ENCODE data around the gene RPUSD3.
A peak's percentile ranks its signal among the peaks of the same experiment; 100 is the strongest.

RPUSD3 gene

DNA sequence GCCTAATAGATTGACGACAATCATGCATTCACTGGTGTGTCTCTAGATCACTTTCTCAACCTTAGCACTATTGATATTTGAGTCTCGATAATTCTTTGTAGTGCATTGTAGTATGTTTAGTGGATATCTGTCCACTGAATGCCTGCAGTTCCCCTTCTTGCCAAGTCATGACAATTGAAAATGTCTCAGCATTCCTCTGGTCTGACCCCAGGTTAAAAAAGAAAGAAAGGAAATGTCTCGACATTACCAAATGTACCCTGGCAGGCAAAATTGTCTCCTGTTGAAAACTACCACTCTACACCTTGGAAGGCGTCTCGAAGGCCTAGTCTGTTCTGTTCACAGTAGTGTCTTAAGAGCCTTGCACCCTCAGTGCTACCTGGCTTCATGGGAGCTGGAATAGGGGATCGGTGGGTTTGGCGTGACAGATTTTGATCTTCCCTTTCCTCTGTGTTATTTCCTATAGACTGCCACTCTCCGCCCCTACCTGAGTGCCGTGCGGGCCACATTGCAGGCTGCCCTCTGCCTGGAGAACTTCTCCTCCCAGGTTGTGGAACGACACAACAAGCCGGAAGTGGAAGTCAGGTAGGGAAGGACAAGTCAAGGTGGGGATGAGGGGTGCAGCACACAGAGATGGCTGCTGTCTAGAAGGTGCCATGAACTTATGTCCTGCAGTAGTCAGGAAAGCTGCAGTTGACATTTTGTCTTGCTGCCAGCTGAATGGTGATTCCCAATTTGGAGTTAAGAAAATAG, 46.4 kb downstream of the RPUSD3 start:
- TF ChIP-seq, protein P1, sequence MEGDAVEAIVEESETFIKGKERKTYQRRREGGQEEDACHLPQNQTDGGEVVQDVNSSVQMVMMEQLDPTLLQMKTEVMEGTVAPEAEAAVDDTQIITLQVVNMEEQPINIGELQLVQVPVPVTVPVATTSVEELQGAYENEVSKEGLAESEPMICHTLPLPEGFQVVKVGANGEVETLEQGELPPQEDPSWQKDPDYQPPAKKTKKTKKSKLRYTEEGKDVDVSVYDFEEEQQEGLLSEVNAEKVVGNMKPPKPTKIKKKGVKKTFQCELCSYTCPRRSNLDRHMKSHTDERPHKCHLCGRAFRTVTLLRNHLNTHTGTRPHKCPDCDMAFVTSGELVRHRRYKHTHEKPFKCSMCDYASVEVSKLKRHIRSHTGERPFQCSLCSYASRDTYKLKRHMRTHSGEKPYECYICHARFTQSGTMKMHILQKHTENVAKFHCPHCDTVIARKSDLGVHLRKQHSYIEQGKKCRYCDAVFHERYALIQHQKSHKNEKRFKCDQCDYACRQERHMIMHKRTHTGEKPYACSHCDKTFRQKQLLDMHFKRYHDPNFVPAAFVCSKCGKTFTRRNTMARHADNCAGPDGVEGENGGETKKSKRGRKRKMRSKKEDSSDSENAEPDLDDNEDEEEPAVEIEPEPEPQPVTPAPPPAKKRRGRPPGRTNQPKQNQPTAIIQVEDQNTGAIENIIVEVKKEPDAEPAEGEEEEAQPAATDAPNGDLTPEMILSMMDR (IDR thresholded peaks at IDR 0.05; ENCODE audit: low read depth, low read length), result no peak
- H3K4me3 ChIP-seq (ENCODE audit: low read depth, low read length), result no peak overlapping the region

DNA sequence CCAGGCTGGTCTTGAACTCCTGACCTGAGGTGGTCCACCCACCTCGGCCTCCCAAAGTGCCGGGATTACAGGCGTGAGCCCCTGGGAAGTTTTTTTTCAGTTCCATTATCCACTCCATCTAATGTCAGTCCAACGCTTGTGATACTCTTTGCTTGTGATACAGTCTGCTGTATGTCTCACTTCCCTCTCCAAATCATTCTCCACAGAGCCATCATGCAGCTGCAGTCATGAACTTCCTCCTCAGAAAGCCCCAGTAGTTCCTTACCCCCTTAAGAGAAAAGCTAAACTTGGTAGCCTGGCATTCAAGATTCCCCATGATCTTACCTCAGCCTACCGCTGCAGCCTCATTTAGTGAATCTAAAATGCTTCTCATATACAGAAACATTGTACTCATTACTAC, 48.6 kb downstream of the RPUSD3 start:
- H3K4me3 ChIP-seq (ENCODE audit: low read depth, low read length), result no peak overlapping the region
- TF ChIP-seq, protein P1 (IDR thresholded peaks at IDR 0.05; ENCODE audit: low read depth, low read length), result no peak

DNA sequence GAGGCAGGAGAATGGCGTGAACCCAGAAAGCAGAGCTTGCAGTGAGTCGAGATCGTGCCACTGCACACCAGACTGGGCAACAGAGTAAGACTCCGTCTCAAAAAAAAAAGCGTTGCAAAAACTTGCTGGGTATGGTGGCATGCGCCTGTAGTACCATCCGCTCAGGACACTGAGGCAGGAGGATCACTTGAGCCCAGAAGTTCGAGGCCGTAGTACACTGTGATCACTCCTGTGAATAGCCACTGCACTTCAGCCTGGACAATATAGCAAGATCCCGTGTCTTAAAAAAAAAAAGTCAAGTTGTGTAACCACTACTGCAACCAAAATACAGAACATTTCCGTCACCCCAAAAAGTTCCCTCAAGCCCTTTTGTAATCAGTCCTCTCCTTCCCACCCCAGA, 49.4 kb downstream of the RPUSD3 start:
- TF ChIP-seq, protein P1 (IDR thresholded peaks at IDR 0.05; ENCODE audit: low read depth, low read length), result no peak
- no peak overlapping the region for H3K4me3 ChIP-seq (ENCODE audit: low read depth, low read length)

DNA sequence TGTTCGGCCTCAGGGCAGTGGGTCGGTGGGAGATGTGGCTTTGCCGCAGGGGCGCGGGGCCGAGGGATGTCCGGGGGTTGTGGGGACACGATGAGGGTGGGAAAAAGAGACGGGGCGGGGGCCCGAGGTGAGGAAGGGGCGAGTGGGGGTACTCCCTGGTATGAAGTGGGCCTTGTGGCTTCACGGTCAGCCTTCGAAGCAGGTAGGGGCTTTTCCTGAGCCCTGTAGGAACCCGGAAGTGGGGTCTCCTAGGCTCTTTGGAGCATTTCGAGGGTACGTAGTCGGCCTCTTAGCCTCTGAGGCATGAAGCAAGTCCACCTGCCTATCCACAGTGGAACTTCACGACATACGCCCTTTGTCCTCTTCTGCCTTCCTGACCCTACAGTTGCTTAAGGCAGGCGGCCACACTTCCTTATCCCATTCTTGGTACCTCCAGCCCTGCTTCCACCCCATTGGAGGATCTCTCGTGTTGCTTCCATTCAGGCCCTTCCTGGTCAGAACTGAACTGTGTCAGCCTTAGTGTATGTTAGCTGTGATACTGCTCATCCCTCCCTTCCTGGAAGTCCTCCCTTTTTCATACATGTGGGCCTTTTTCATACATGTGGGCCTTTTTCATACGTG, 50.5 kb downstream of the RPUSD3 start:
- TF ChIP-seq, protein P1 (IDR thresholded peaks at IDR 0.05; ENCODE audit: low read depth, low read length), result no peak
- peak overlapping the region; percentile 95 for H3K4me3 ChIP-seq (ENCODE audit: low read depth, low read length)

DNA sequence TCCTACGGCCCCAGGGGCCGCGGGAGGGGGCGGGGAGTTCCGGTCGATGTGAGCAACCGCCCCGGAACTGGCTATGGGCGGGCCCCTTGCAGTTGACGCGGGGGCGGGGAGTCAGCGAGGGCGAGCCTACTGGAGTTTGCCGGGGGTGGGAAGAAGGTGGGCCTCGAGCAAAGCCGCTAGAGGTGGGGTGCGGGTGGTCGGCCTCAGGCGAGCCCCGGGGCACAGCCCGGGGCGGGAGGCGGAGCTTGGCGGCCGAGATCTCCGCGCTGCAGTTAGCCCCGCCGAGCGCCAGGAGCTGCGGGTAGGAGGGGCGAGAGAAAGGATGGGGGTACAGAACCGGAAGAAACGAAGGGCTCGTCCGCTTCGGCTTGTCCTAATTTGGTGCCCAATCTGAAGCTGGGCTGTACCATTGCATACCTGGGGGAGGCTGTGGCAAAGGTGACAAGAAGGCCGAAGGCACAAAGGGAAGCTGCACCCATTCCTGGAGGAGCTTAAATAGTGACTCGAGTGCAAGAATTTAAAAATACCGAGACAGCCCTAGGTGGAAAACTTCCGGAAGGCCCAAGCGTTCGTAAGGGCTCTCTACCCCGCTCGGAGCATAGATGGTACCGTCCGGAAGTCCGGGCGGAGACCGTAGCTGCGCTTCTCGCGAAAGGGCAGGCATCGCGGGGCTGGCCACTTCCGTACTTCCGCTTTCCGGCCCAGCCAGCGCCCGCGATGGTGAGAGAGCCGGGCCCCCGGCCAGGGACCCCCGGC, 51.2 kb downstream of the RPUSD3 start, which contains the start of the genes ARPC4 and TADA3:
Gene ARPC4 (plus strand): TSS at position 678 of the 756 bp plus-strand sequence. CDS start 40 bp downstream, at position 718.
Gene TADA3 (minus strand): TSS at position 69 of the 756 bp plus-strand sequence. CDS start 1,007 bp downstream, outside the sequence.
- H3K4me3 ChIP-seq (ENCODE audit: low read depth, low read length), result peak within 1 kb of the TSS; percentile 95
- TF ChIP-seq, protein P1 (IDR thresholded peaks at IDR 0.05; ENCODE audit: low read depth, low read length), result no peak

DNA sequence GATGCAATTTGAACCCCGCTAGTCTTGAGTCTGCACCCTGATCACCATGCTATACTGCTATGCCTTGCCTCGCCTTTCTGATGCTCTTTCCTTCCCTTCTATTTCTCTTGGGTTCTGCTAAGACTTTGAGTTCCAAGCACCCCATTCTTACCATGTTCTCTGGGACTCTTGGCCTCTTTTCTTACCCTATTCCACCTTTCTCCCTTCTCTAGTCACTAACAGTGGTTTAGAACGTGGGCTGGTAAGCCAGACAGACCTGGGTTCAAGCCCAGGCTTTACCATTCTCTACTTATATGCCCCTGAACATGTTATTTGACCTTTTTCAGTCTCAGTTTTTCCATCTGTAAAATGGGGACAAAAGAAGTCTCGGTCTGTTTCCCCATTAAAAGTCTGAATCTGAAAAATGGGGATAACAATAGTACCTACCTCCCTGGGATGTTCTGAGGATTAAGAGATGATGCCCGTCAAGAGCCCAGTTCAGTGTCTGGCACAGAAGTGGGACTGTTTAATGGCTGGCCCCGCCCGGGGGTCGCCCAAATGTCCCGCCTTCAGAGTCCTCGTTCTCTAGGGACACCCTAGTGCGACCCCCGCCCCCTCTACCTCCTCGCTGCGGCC, 51.9 kb downstream of the RPUSD3 start:
- TF ChIP-seq, protein P1 (IDR thresholded peaks at IDR 0.05; ENCODE audit: low read depth, low read length), result no peak
- peak overlapping the region; percentile 95 for H3K4me3 ChIP-seq (ENCODE audit: low read depth, low read length)
